ENCODE data around the gene ZNF524. TPM values are rescaled to one million over a fixed set of nuclear protein-coding genes. Genes with fewer than 3 reads are reported as not detected.

Gene ZNF524
- total RNA-seq, 3 donors from 2014 or later, result 12.5 to 12.6 (median 12.6) TPM

GRCh38 chr19:55602104-55603001 lies 2.3 kb downstream of the ZNF524 start:
- H3K4me3 Mint-ChIP-seq, result no peak overlapping the region
- no peaks in the 10 kb centered on the region for H3K9me3 Mint-ChIP-seq
- peaks cover 37% of the 10 kb centered on the region for H3K4me1 Mint-ChIP-seq (ENCODE audit: low read depth)
- DNase-seq (no peak), ATAC-seq (no peak)
- H3K27me3 Mint-ChIP-seq (ENCODE audit: low read depth), result no peaks in the 10 kb centered on the region
- H3K36me3 Mint-ChIP-seq (ENCODE audit: insufficient read depth), result peaks cover 7% of the 10 kb centered on the region

- DNase-seq, result no peak
- H3K27me3 Mint-ChIP-seq (ENCODE audit: low read depth), result no peaks in the 10 kb centered on the region
- H3K9me3 Mint-ChIP-seq, result no peaks in the 10 kb centered on the region
- H3K4me3 Mint-ChIP-seq, result no peak overlapping the region
- no peak for ATAC-seq
- peaks cover 45% of the 10 kb centered on the region for H3K4me1 Mint-ChIP-seq (ENCODE audit: low read depth)
- H3K36me3 Mint-ChIP-seq (ENCODE audit: insufficient read depth), result peaks cover 11% of the 10 kb centered on the region
These were observed 3.0 kb downstream of the ZNF524 start for GRCh38 chr19:55603115-55603514.

- Mint-ChIP-seq H3K9me3 (no peaks in the 10 kb centered on the region), H3K4me3 (peak overlapping the region; percentile 38), H3K27me3 (ENCODE audit: low read depth) (no peaks in the 10 kb centered on the region), H3K36me3 (ENCODE audit: insufficient read depth) (peaks cover 9% of the 10 kb centered on the region), H3K4me1 (ENCODE audit: low read depth) (peaks cover 45% of the 10 kb centered on the region)
- DNase-seq, result no peak
- no peak for ATAC-seq
These were observed 3.6 kb downstream of the ZNF524 start for GRCh38 chr19:55603581-55604292.

GRCh38 chr19:55605207-55605636 lies 5.1 kb downstream of the ZNF524 start:
- Mint-ChIP-seq H3K36me3 (ENCODE audit: insufficient read depth) (peaks cover 16% of the 10 kb centered on the region), H3K4me3 (peak overlapping the region; percentile 87), H3K9me3 (no peaks in the 10 kb centered on the region), H3K27me3 (ENCODE audit: low read depth) (no peaks in the 10 kb centered on the region), H3K4me1 (ENCODE audit: low read depth) (peaks cover 53% of the 10 kb centered on the region)
- peak; percentile 77 to 81 for ATAC-seq
- peak; percentile 99 for DNase-seq

- Mint-ChIP-seq H3K4me3 (peak within 1 kb of the TSS; percentile 90), H3K9me3 (no peaks in the 10 kb centered on the region), H3K36me3 (ENCODE audit: insufficient read depth) (peaks cover 16% of the 10 kb centered on the region), H3K27me3 (ENCODE audit: low read depth) (no peaks in the 10 kb centered on the region), H3K4me1 (ENCODE audit: low read depth) (peaks cover 58% of the 10 kb centered on the region)
- peak; percentile 59 for DNase-seq
- ATAC-seq, result peak; percentile 48 to 53
These were observed 5.8 kb downstream of the ZNF524 start, which contains the start of gene ZNF865 for GRCh38 chr19:55605637-55606470. Gene ZNF865 (plus strand): TSS chr19:55605647. CDS start chr19:55613619, 7,972 bp downstream.

- no peaks in the 10 kb centered on the region for H3K9me3 Mint-ChIP-seq
- H3K4me3 Mint-ChIP-seq, result peak overlapping the region; percentile 90
- H3K4me1 Mint-ChIP-seq (ENCODE audit: low read depth), result peaks cover 58% of the 10 kb centered on the region
- DNase-seq (no peak), ATAC-seq (no peak)
- H3K36me3 Mint-ChIP-seq (ENCODE audit: insufficient read depth), result peaks cover 16% of the 10 kb centered on the region
- H3K27me3 Mint-ChIP-seq (ENCODE audit: low read depth), result no peaks in the 10 kb centered on the region
These were observed 6.3 kb downstream of the ZNF524 start for GRCh38 chr19:55606471-55606787.

- Mint-ChIP-seq H3K27me3 (ENCODE audit: low read depth) (no peaks in the 10 kb centered on the region), H3K4me1 (ENCODE audit: low read depth) (peaks cover 57% of the 10 kb centered on the region), H3K9me3 (no peaks in the 10 kb centered on the region), H3K4me3 (peak overlapping the region; percentile 90), H3K36me3 (ENCODE audit: insufficient read depth) (peaks cover 16% of the 10 kb centered on the region)
- DNase-seq (no peak), ATAC-seq (no peak)
These were observed 6.7 kb downstream of the ZNF524 start for GRCh38 chr19:55606817-55607216.

GRCh38 chr19:55609326-55609725 lies 9.2 kb downstream of the ZNF524 start:
- peaks cover 16% of the 10 kb centered on the region for H3K36me3 Mint-ChIP-seq (ENCODE audit: insufficient read depth)
- H3K4me1 Mint-ChIP-seq (ENCODE audit: low read depth), result peaks cover 59% of the 10 kb centered on the region
- no peaks in the 10 kb centered on the region for H3K27me3 Mint-ChIP-seq (ENCODE audit: low read depth)
- H3K4me3 Mint-ChIP-seq, result no peak overlapping the region
- ATAC-seq, result no peak
- no peak for DNase-seq
- no peaks in the 10 kb centered on the region for H3K9me3 Mint-ChIP-seq

GRCh38 chr19:55611300-55611982 lies 11.4 kb downstream of the ZNF524 start:
- H3K27me3 Mint-ChIP-seq (ENCODE audit: low read depth), result no peaks in the 10 kb centered on the region
- DNase-seq, result no peak
- peaks cover 47% of the 10 kb centered on the region for H3K4me1 Mint-ChIP-seq (ENCODE audit: low read depth)
- peaks cover 16% of the 10 kb centered on the region for H3K36me3 Mint-ChIP-seq (ENCODE audit: insufficient read depth)
- no peak overlapping the region for H3K4me3 Mint-ChIP-seq
- no peak for ATAC-seq
- no peaks in the 10 kb centered on the region for H3K9me3 Mint-ChIP-seq

- Mint-ChIP-seq H3K4me3 (no peak overlapping the region), H3K27me3 (ENCODE audit: low read depth) (no peaks in the 10 kb centered on the region), H3K4me1 (ENCODE audit: low read depth) (peaks cover 41% of the 10 kb centered on the region), H3K36me3 (ENCODE audit: insufficient read depth) (peaks cover 15% of the 10 kb centered on the region), H3K9me3 (no peaks in the 10 kb centered on the region)
- no peak for DNase-seq
- ATAC-seq, result no peak
These were observed 12.0 kb downstream of the ZNF524 start for GRCh38 chr19:55611983-55612645.

- no peak overlapping the region for H3K4me3 Mint-ChIP-seq
- H3K4me1 Mint-ChIP-seq (ENCODE audit: low read depth), result peaks cover 32% of the 10 kb centered on the region
- DNase-seq (no peak), ATAC-seq (no peak)
- H3K27me3 Mint-ChIP-seq (ENCODE audit: low read depth), result no peaks in the 10 kb centered on the region
- no peaks in the 10 kb centered on the region for H3K9me3 Mint-ChIP-seq
- peaks cover 17% of the 10 kb centered on the region for H3K36me3 Mint-ChIP-seq (ENCODE audit: insufficient read depth)
These were observed 13.3 kb downstream of the ZNF524 start for GRCh38 chr19:55613396-55613795.

GRCh38 chr19:55613930-55614710 lies 14.0 kb downstream of the ZNF524 start:
- H3K4me1 Mint-ChIP-seq (ENCODE audit: low read depth), result peaks cover 30% of the 10 kb centered on the region
- DNase-seq, result no peak
- H3K36me3 Mint-ChIP-seq (ENCODE audit: insufficient read depth), result peaks cover 17% of the 10 kb centered on the region
- ATAC-seq, result no peak
- H3K27me3 Mint-ChIP-seq (ENCODE audit: low read depth), result no peaks in the 10 kb centered on the region
- H3K9me3 Mint-ChIP-seq, result no peaks in the 10 kb centered on the region
- no peak overlapping the region for H3K4me3 Mint-ChIP-seq

Data from activated T-cell treated with anti-CD3 and anti-CD28 coated beads, Interleukin-2, amount 50 U/mL, for 4 hours (primary cell).